ENCODE measurements around the gene SLC49A3. TPM values are rescaled to one million over a fixed set of nuclear protein-coding genes. Genes with fewer than 3 reads are reported as not detected.

SLC49A3 gene
- total RNA-seq, 1 donor from 2014 or later = 1.9 TPM

- Histone ChIP-seq H3K79me2 (ENCODE audit: low read depth) (no peaks in the 10 kb centered on the region), H3F3A (ENCODE audit: low read depth) (peaks cover 10% of the 10 kb centered on the region), H3K36me3 (no peaks in the 10 kb centered on the region), H3K27me3 (no peaks in the 10 kb centered on the region), H3K4me2 (no peak overlapping the region), H4K20me1 (ENCODE audit: low read depth) (no peaks in the 10 kb centered on the region), H3K27ac (no peak overlapping the region), H3K4me1 (peaks cover 13% of the 10 kb centered on the region), H3K4me3 (no peak overlapping the region), H3K9ac (no peak overlapping the region), H3K9me3 (ENCODE audit: low read depth) (no peaks in the 10 kb centered on the region), H2AFZ (replicated peaks) (no peak overlapping the region)
- DNase-seq (ENCODE audit: low spot score) = no peak
- Mint-ChIP-seq H3K4me1 (no peaks in the 10 kb centered on the region), H3K36me3 (no peaks in the 10 kb centered on the region), H3K27me3 (ENCODE audit: insufficient read depth, low read depth) (peaks cover 2% of the 10 kb centered on the region), H3K27ac (no peak overlapping the region), H3K4me3 (no peak overlapping the region), H3K9me3 (peaks cover 2% of the 10 kb centered on the region)
- no peak for TF ChIP-seq EZH2phosphoT487 (IDR thresholded peaks at IDR 0.05)
- no peak for TF ChIP-seq CTCF (IDR thresholded peaks at IDR 0.05)
- no peak for TF ChIP-seq EZH2 (IDR thresholded peaks at IDR 0.05)
Observed at GRCh38 chr4:649751-650310, 39.1 kb downstream of the SLC49A3 start.

- no peaks in the 10 kb centered on the region for H3K27me3 ChIP-seq
- no peak overlapping the region for H3K4me2 ChIP-seq
- no peak overlapping the region for H2AFZ ChIP-seq (replicated peaks)
- Mint-ChIP-seq H3K9me3 (peaks cover 2% of the 10 kb centered on the region), H3K4me1 (no peaks in the 10 kb centered on the region), H3K4me3 (no peak overlapping the region), H3K27ac (no peak overlapping the region), H3K36me3 (no peaks in the 10 kb centered on the region), H3K27me3 (ENCODE audit: insufficient read depth, low read depth) (peaks cover 2% of the 10 kb centered on the region)
- TF ChIP-seq EZH2 (IDR thresholded peaks at IDR 0.05) (no peak), EZH2phosphoT487 (IDR thresholded peaks at IDR 0.05) (no peak), CTCF (IDR thresholded peaks at IDR 0.05) (no peak)
- no peaks in the 10 kb centered on the region for H4K20me1 ChIP-seq (ENCODE audit: low read depth)
- DNase-seq (ENCODE audit: low spot score) = no peak
- no peak overlapping the region for H3K4me3 ChIP-seq
- peaks cover 13% of the 10 kb centered on the region for H3K4me1 ChIP-seq
- H3K36me3 ChIP-seq = no peaks in the 10 kb centered on the region
- H3F3A ChIP-seq (ENCODE audit: low read depth) = peaks cover 10% of the 10 kb centered on the region
- H3K9me3 ChIP-seq (ENCODE audit: low read depth) = no peaks in the 10 kb centered on the region
- no peak overlapping the region for H3K27ac ChIP-seq
- no peaks in the 10 kb centered on the region for H3K79me2 ChIP-seq (ENCODE audit: low read depth)
- H3K9ac ChIP-seq = no peak overlapping the region
Observed at GRCh38 chr4:649293-649625, 39.7 kb downstream of the SLC49A3 start.

GRCh38 chr4:648579-649292, 40.2 kb downstream of the SLC49A3 start:
- Mint-ChIP-seq H3K9me3 (peaks cover 2% of the 10 kb centered on the region), H3K27ac (no peak overlapping the region), H3K4me1 (no peaks in the 10 kb centered on the region), H3K4me3 (no peak overlapping the region), H3K27me3 (ENCODE audit: insufficient read depth, low read depth) (peaks cover 2% of the 10 kb centered on the region), H3K36me3 (no peaks in the 10 kb centered on the region)
- no peaks in the 10 kb centered on the region for H3K36me3 ChIP-seq
- peak overlapping the region; percentile 64 for H3K4me2 ChIP-seq
- peak overlapping the region; percentile 89 for H2AFZ ChIP-seq (replicated peaks)
- H3K79me2 ChIP-seq (ENCODE audit: low read depth) = no peaks in the 10 kb centered on the region
- H3K9ac ChIP-seq = no peak overlapping the region
- no peaks in the 10 kb centered on the region for H3K9me3 ChIP-seq (ENCODE audit: low read depth)
- H3K27ac ChIP-seq = no peak overlapping the region
- H3K4me3 ChIP-seq = no peak overlapping the region
- no peaks in the 10 kb centered on the region for H3K27me3 ChIP-seq
- no peaks in the 10 kb centered on the region for H4K20me1 ChIP-seq (ENCODE audit: low read depth)
- H3F3A ChIP-seq (ENCODE audit: low read depth) = peaks cover 10% of the 10 kb centered on the region
- peak; percentile 79 for DNase-seq (ENCODE audit: low spot score)
- H3K4me1 ChIP-seq = peaks cover 13% of the 10 kb centered on the region
- TF ChIP-seq EZH2phosphoT487 (IDR thresholded peaks at IDR 0.05) (no peak), EZH2 (IDR thresholded peaks at IDR 0.05) (no peak), CTCF (IDR thresholded peaks at IDR 0.05) (no peak)
